MCF 10A (cell line): Measurements from ENCODE around the gene SLC41A3. TPM values are rescaled to one million over a fixed set of nuclear protein-coding genes. Genes with fewer than 3 reads are reported as not detected.
"Not testable (repeated sequence)": the region's sequence is repeated elsewhere in the genome, so short reads cannot be mapped to it uniquely, and the experiment has no call there.

Source experiments
- BruUV-seq: library from RNA; stranded (reverse); fragments of 400-500 nt; replicated peaks from 2 replicates; lab custom pipeline; 2021; lab: Mats Ljungman, UMichigan
- CTCF ChIA-PET: fragments of 300-600 bp; sonication (Branson Sonifier 250); formaldehyde crosslinking; extraction: SDS; loops from one replicate; lab custom pipeline; 2021; ENCODE audit warnings: antibody characterized with exemption, inconsistent platforms; lab: Yijun Ruan, JAX
- POLR2A ChIA-PET: fragments of 300-600, 350-650 bp; sonication (Branson Sonifier 250); formaldehyde crosslinking; extraction: SDS; loops from one replicate; lab custom pipeline; 2020; ENCODE audit warnings: antibody characterized with exemption, inconsistent platforms; lab: Yijun Ruan, JAX
- DNase-seq: peaks from one replicate; pipeline ENCODE4 v3.0.0-alpha.2; 2018; ENCODE audit not compliant: unreplicated experiment
- H3K27ac Mint-ChIP-seq: one replicate; pipeline ENCODE4 v1.8.0; 2022; ENCODE audit warnings: mild to moderate bottlenecking, low read depth, mixed read lengths; ENCODE audit not compliant: unreplicated experiment
- H3K27me3 Mint-ChIP-seq: one replicate; pipeline ENCODE4 v1.8.0; 2022; ENCODE audit warnings: mixed read lengths; ENCODE audit not compliant: insufficient read depth, unreplicated experiment
- H3K36me3 Mint-ChIP-seq: one replicate; pipeline ENCODE4 v1.8.0; 2022; ENCODE audit warnings: mild to moderate bottlenecking, moderate library complexity, mixed read lengths; ENCODE audit not compliant: insufficient read depth, unreplicated experiment
- H3K4me1 Mint-ChIP-seq: one replicate; pipeline ENCODE4 v1.8.0; 2022; ENCODE audit warnings: mixed read lengths; ENCODE audit not compliant: insufficient read depth, unreplicated experiment
- H3K4me3 Mint-ChIP-seq: one replicate; pipeline ENCODE4 v1.8.0; 2022; ENCODE audit warnings: mild to moderate bottlenecking, moderate library complexity, mixed read lengths; ENCODE audit not compliant: unreplicated experiment
- H3K9me3 Mint-ChIP-seq: one replicate; pipeline ENCODE4 v1.8.0; 2022; ENCODE audit warnings: mixed read lengths; ENCODE audit not compliant: unreplicated experiment
- intact Hi-C: fragments of 100-400 bp; cut with micrococcal nuclease; formaldehyde crosslinking; loops from 2 replicates; pipeline ENCODE4 v1.14.1; 2022
- total RNA-seq: library from RNA; stranded (reverse); gene quantifications from 2 replicates; pipeline ENCODE4 v1.2.3, GENCODE V29; 2022
- TF ChIP-seq, protein P1 (sequence below): fragments of 200-600 bp; IDR thresholded peaks from one replicate; pipeline ENCODE4 v1.8.0; 2022; ENCODE audit warnings: antibody characterized with exemption, mild to moderate bottlenecking; ENCODE audit not compliant: unreplicated experiment

Gene SLC41A3
- total RNA-seq, 1 experiment from 2014 or later, result 43.2 TPM

- Mint-ChIP-seq H3K27ac (no peak overlapping the region), H3K27me3 (peaks cover 31% of the 10 kb centered on the region), H3K9me3 (no peaks in the 10 kb centered on the region), H3K4me1 (peaks cover 4% of the 10 kb centered on the region), H3K4me3 (no peak overlapping the region), H3K36me3 (no peaks in the 10 kb centered on the region)
- no TSS peak for BruUV-seq
- TF ChIP-seq, protein P1, sequence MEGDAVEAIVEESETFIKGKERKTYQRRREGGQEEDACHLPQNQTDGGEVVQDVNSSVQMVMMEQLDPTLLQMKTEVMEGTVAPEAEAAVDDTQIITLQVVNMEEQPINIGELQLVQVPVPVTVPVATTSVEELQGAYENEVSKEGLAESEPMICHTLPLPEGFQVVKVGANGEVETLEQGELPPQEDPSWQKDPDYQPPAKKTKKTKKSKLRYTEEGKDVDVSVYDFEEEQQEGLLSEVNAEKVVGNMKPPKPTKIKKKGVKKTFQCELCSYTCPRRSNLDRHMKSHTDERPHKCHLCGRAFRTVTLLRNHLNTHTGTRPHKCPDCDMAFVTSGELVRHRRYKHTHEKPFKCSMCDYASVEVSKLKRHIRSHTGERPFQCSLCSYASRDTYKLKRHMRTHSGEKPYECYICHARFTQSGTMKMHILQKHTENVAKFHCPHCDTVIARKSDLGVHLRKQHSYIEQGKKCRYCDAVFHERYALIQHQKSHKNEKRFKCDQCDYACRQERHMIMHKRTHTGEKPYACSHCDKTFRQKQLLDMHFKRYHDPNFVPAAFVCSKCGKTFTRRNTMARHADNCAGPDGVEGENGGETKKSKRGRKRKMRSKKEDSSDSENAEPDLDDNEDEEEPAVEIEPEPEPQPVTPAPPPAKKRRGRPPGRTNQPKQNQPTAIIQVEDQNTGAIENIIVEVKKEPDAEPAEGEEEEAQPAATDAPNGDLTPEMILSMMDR, result no peak
- intact Hi-C loops, result no loop called here
- ChIA-PET POLR2A (interaction anchor here (0.6 kb wide), 1 partner anchor 8 kb away, joined by 3 read pairs; no protein-coding TSS in a partner anchor), CTCF (no interaction called here)
- no peak for DNase-seq
Observed at GRCh38 chr3:125957674-125958510, 126.0 kb downstream of the SLC41A3 start.

- POLR2A ChIA-PET, intact Hi-C loops, H3K9me3 Mint-ChIP-seq, CTCF ChIA-PET, BruUV-seq, DNase-seq, H3K36me3 Mint-ChIP-seq, H3K27ac Mint-ChIP-seq, H3K4me1 Mint-ChIP-seq, H3K4me3 Mint-ChIP-seq: not testable (repeated sequence)
- H3K27me3 Mint-ChIP-seq, result peaks cover 31% of the 10 kb centered on the region
Observed at GRCh38 chr3:125957020-125957419, 126.9 kb downstream of the SLC41A3 start.

Other genes starting within 250 kb of the SLC41A3 start
- gene ROPN1B, start 114.9 kb downstream of the SLC41A3 start, total RNA-seq, result not detected in 2 replicates
- gene ALDH1L1, start 96.5 kb upstream of the SLC41A3 start, total RNA-seq, result 1.5 and 1.9 TPM in 2 replicates